ENCODE results near the gene AMACR. TPM values are rescaled to one million over a fixed set of nuclear protein-coding genes. Genes with fewer than 3 reads are reported as not detected.
A peak's percentile ranks its signal among the peaks of the same experiment; 100 is the strongest.

AMACR gene
- total and polyA plus RNA-seq, 2 of the 8 experiments (the other 6 are each of a cell fraction or from before 2014, with no cell fraction given): 9.1 to 12.6 TPM

GRCh38 chr5:33997331-33997983, 10.4 kb downstream of the AMACR start:
- Histone ChIP-seq H3K27me3 (replicated peaks in 1 of 4; ENCODE audit: control insufficient read depth in 3 of 4, extremely low read depth in 1 of 4, insufficient read depth in 3 of 4, low read length in 3 of 4) (no peaks in the 10 kb centered on the region), H3K14ac (ENCODE audit: insufficient read length) (no peak overlapping the region), H3K79me1 (ENCODE audit: low read depth, low read length) (no peaks in the 10 kb centered on the region), H3K23me2 (ENCODE audit: low read depth, low read length) (no peaks in the 10 kb centered on the region), H3K27ac (ENCODE audit: low read depth, low read length) (no peak overlapping the region), H3K9ac (replicated peaks in 1 of 4; ENCODE audit: extremely low read depth in 1 of 4, low read depth in 3 of 4, low read length in 3 of 4) (no peak overlapping the region), H4K91ac (replicated peaks; ENCODE audit: insufficient read length, low read length) (no peak overlapping the region), H2BK15ac (ENCODE audit: low read length) (no peak overlapping the region), H2AK5ac (ENCODE audit: low read depth, low read length) (no peak overlapping the region), H3K4me1 (replicated peaks in 1 of 4; ENCODE audit: control insufficient read depth in 3 of 4, insufficient read depth in 4 of 4, low read length in 3 of 4) (peaks cover 0 to 3% (median 1%) of the 10 kb centered on the region in 4 experiments; a peak in 2 of 7 replicates), H3K56ac (replicated peaks; ENCODE audit: insufficient read length, low read depth, low read length) (no peak overlapping the region), H3K79me2 (ENCODE audit: control insufficient read depth in 1 of 2, insufficient read depth in 2 of 2, low read length in 2 of 2) (no peaks in the 10 kb centered on the region), H3K9me3 (ENCODE audit: insufficient read depth in 2 of 2, low read depth in 1 of 2, low read length in 1 of 2) (no peaks in the 10 kb centered on the region), H3K4me2 (ENCODE audit: insufficient read depth in 1 of 2, low read depth in 2 of 2, low read length in 2 of 2) (no peak overlapping the region), H2BK20ac (ENCODE audit: low read length) (no peak overlapping the region), H4K8ac (ENCODE audit: extremely low read depth, insufficient read depth, low read length) (no peak overlapping the region), H2BK120ac (replicated peaks; ENCODE audit: low read depth, low read length) (no peak overlapping the region), H2AFZ (ENCODE audit: low read length) (no peak overlapping the region), H3K18ac (ENCODE audit: extremely low read depth, low read length) (no peak overlapping the region), H3K4me3 (ENCODE audit: extremely low read depth in 1 of 4, insufficient read depth in 2 of 4, low read depth in 3 of 4, low read length in 4 of 4) (no peak overlapping the region), H2BK5ac (ENCODE audit: low read depth, low read length) (no peak overlapping the region), H3K23ac (ENCODE audit: insufficient read length) (no peak overlapping the region), H2BK12ac (ENCODE audit: low read depth, low read length) (no peak overlapping the region), H3K36me3 (ENCODE audit: control insufficient read depth in 2 of 4, insufficient read depth in 4 of 4, low read length in 3 of 4) (peaks cover 0 to 4% (median 0%) of the 10 kb centered on the region in 4 experiments; a peak in 1 of 8 replicates), H4K20me1 (replicated peaks in 1 of 2; ENCODE audit: control insufficient read depth in 1 of 2, insufficient read depth in 2 of 2, low read length in 2 of 2) (no peaks in the 10 kb centered on the region), H4K5ac (ENCODE audit: insufficient read length, low read depth, low read length) (no peak overlapping the region), H3K4ac (replicated peaks; ENCODE audit: insufficient read length, low read depth, low read length) (no peak overlapping the region)
- DNase-seq (ENCODE audit: low read depth in 1 of 2, low spot score in 2 of 2) (no peak), FAIRE-seq (peak; percentile 71)
- ChIA-PET POLR2A (ENCODE audit: partially characterized antibody) (interaction anchor here (0.6 to 1.1 kb wide), 3 partner anchors 11 to 75 kb away, joined by 3 to 4 read pairs (median 3); partner anchors contain the start of gene AMACR), CTCF (ENCODE audit: partially characterized antibody) (interaction anchor here (0.5 to 4.4 kb wide), 24 partner anchors 8 to 531 kb away, joined by 3 to 22 read pairs (median 4); partner anchors contain the start of gene C1QTNF3)
- 74% methylated on average over 6 of the region's 6 CpGs; no CpG with 5 or more reads in 1 of the 2 experiments for WGBS, 2 experiments (ENCODE audit: extremely low coverage in 1 of 2, insufficient coverage in 1 of 2, insufficient read length in 1 of 2, insufficient replicate concordance in 2 of 2, low coverage in 1 of 2, low lambda C conversion rate in 2 of 2, missing lambda C conversion rate in 1 of 2)
- no peak for TF ChIP-seq SP2 (IDR thresholded peaks at IDR 0.05; ENCODE audit: low read length)
- TF ChIP-seq CTCF (IDR thresholded peaks at IDR 0.05; ENCODE audit: control extremely low read depth in 1 of 3, insufficient read depth in 1 of 3, low read depth in 1 of 3, low read length in 3 of 3): peak; percentile 1 to 69 (median 61)
- TF ChIP-seq BACH1 (IDR thresholded peaks at IDR 0.05; ENCODE audit: low read length): no peak
- TF ChIP-seq CHD1 (IDR thresholded peaks at IDR 0.05; ENCODE audit: low read depth, low read length): no peak
- no peak for TF ChIP-seq EGR1 (IDR thresholded peaks at IDR 0.05; ENCODE audit: borderline replicate concordance, low read depth, low read length)
- peak; percentile 63 to 74 for TF ChIP-seq RAD21 (IDR thresholded peaks at IDR 0.05 in 1 of 2, conservative IDR thresholded peaks at IDR 0.05 in 1 of 2; ENCODE audit: low read depth in 2 of 2, low read length in 2 of 2)
- no peak for TF ChIP-seq TCF12 (IDR thresholded peaks at IDR 0.05; ENCODE audit: low read depth, low read length)
- TF ChIP-seq JUND (IDR thresholded peaks at IDR 0.05; ENCODE audit: low read length): no peak
- no peak for TF ChIP-seq SAP30 (IDR thresholded peaks at IDR 0.05; ENCODE audit: insufficient read depth, insufficient replicate concordance, low read length)
- no peak for TF ChIP-seq KDM4A (IDR thresholded peaks at IDR 0.05; ENCODE audit: low read depth, low read length, severe bottlenecking)

Data from H1 (cell line).